Kasumi-1 (cell line): ENCODE results near the gene NRG4.
"Not testable (repeated sequence)": the region's sequence is repeated elsewhere in the genome, so short reads cannot be mapped to it uniquely, and the experiment has no call there.

Experiments used
- DNase-seq, 2 experiments: peaks; one replicate each; lab custom pipeline; 2025; lab: John Stamatoyannopoulos, UW

Gene NRG4

GRCh38 chr15:75994220-75994619, 18.0 kb downstream of the NRG4 start:
- no peak for DNase-seq

GRCh38 chr15:75992897-75993296, 19.3 kb downstream of the NRG4 start:
- no peak for DNase-seq

- no peak for DNase-seq
Measured at GRCh38 chr15:75989875-75990274, 22.3 kb downstream of the NRG4 start.

GRCh38 chr15:75989045-75989444, 23.2 kb downstream of the NRG4 start:
- DNase-seq: no peak

GRCh38 chr15:75985971-75986370, 26.3 kb downstream of the NRG4 start:
- no peak for DNase-seq

- not testable (repeated sequence) for DNase-seq
Measured at GRCh38 chr15:75984706-75985105, 27.5 kb downstream of the NRG4 start.

GRCh38 chr15:75982468-75982867, 29.8 kb downstream of the NRG4 start:
- no peak for DNase-seq

GRCh38 chr15:75981149-75981815, 30.9 kb downstream of the NRG4 start:
- DNase-seq: no peak

- not testable (repeated sequence) for DNase-seq
Measured at GRCh38 chr15:75976766-75977165, 35.5 kb downstream of the NRG4 start.

- no peak for DNase-seq
Measured at GRCh38 chr15:75966073-75966472, 46.2 kb downstream of the NRG4 start.

- no peak for DNase-seq
Measured at GRCh38 chr15:75961331-75961730, 50.9 kb downstream of the NRG4 start.

- DNase-seq: peak in 1 of 2 experiments; percentile 16
Measured at GRCh38 chr15:75955720-75956119, 56.5 kb downstream of the NRG4 start.

- DNase-seq: no peak
Measured at GRCh38 chr15:75952525-75952924, 59.7 kb downstream of the NRG4 start.

- DNase-seq: no peak
Measured at GRCh38 chr15:75948761-75949296, 63.4 kb downstream of the NRG4 start.

GRCh38 chr15:75947092-75947491, 65.1 kb downstream of the NRG4 start:
- DNase-seq: no peak

- DNase-seq: no peak
Measured at GRCh38 chr15:75945953-75946352, 66.3 kb downstream of the NRG4 start.

GRCh38 chr15:75943713-75944215, 68.5 kb downstream of the NRG4 start:
- no peak for DNase-seq

- no peak for DNase-seq
Measured at GRCh38 chr15:75943246-75943645, 69.0 kb downstream of the NRG4 start.

- no peak for DNase-seq
Measured at GRCh38 chr15:75942464-75942863, 69.8 kb downstream of the NRG4 start.

- no peak for DNase-seq
Measured at GRCh38 chr15:75930866-75931265, 81.4 kb downstream of the NRG4 start.

GRCh38 chr15:75929799-75930565, 82.2 kb downstream of the NRG4 start:
- DNase-seq: peak; percentile 3 to 23

- peak; percentile 30 to 63 for DNase-seq
Measured at GRCh38 chr15:75928680-75929608, 83.3 kb downstream of the NRG4 start.
